NCI-H1930 (cell line): Measurements from ENCODE around the gene BMP2.

Experiments used
- DNase-seq, 2 experiments: peaks; one replicate each; lab custom pipeline; 2025; lab: John Stamatoyannopoulos, UW

Gene BMP2

GRCh38 chr20:6767536-6768227, at the start of gene BMP2:
BMP2 (plus strand) TSS chr20:6767686; CDS start chr20:6770127, 2,441 bp downstream.
- DNase-seq, result peak; percentile 37 to 72

DNA sequence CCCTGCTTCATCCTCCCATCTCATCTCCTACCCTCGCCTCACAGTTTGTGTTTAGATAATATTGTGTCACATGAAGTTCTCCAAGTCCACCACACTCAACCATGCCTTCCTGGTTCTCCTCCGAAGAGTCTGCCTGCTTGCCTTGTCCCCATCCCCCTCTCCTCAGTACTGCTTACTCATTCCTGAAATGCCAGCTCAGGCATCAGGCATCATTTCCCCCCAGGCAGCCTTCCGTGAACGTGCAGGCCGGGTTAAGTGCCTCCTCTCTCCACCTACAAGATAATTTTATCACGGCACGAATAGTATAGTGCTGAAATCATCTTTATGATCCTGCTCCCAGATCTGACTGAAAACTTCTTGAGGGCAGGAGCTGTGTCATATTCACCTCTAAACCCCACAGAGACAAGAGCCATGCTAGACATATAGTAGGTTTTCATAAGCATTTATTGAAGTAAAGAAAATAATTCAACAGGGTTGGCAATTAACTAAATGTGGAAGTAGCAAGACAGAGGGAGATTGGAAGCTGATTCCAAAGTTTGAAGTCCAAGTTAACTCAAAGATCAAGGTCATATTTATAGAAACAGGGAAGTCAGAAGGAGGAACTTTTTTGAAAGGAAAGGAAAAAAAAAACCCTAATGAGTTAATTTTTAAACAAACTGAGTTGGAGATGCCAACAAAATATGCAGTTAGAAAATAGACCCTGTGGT, 48.7 kb upstream of the BMP2 start:
- DNase-seq, result no peak

DNA sequence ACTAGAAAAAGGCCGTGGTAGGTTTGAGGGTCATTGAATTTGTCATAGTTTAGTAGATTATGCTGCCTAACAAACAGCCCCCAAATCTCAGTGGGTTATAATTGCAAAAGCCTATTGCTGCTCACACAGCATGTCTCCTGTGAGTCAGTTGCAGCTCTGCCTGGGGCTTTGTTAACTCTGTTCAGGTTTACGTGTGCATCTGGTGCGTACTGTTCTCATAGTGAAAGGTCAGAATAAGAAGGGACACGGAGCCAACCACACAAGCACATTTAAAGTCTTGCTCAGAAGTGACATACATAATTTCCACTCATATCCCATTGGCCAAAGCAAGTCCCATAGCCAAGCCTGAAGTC, 48.1 kb upstream of the BMP2 start:
- no peak for DNase-seq

DNA sequence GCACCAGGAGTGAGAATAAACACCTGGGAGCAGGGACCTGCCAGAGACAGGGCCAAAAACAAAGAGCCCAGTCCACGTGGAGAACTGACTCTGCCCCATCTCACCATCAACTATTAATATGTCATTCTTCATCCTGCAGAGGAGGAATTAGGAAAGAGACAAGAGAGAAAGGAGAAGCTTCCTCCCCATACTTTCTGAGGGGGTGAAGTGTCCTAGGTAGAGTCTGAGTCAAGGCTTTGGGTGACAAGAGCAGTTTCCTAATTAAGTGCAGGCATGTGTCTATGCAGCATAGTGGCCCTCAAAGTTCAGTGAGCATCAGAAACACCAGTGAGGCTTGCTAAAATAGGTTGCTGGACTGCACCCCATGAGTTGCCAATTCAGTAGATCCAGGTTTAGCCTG, 40.7 kb upstream of the BMP2 start:
- no peak for DNase-seq

DNA sequence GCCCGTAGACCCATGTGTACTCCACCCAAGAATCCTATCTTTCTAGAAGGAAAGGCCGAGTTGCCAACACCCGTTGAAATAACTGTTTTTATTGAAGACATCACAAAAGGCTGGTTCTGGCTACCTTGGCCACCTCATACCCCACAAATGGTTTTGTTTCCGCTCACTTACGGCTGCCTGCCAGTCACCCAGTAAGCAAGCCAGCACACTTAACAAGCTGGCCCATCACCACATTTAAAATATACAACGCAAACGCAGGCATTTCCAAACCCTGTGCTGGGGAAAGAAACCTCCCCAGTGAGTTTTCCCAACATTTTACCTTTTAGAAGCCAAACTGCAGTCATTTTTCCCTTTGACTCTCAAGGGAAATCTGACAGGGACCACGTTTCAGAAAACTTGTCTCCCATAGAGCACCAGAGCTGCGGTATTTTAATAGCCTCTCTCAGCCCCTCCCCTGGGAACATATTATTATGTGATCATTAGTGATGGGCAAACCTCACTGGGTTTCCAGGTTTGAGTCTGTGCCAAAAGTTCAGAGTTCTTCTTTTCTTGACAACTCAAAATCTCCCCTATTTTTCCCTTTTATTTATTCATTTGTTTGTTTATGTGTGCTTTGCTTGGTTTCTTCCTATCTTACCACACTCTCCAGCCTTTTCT, 36.7 kb upstream of the BMP2 start:
- no peak for DNase-seq

DNA sequence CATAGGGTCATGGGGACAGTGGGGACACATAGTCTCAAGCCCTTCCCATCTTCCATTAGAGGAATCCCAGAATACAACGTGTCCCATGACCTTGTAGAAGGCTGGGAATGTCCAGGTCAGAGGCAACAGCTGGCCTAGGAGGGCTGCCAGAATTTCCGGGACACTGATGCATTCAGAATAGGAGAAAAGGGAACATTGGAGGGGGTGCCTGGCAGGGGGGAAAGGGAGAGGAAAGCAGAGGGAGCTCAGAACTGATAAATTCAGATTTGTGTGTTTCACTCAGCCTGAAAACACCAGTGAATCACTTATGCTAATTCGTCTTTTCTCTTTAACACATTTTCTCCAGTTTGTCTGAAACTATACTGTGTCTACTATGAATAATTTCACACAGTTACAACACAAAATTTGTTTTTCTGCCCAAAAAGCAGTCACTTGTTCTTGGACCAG, 35.5 kb upstream of the BMP2 start:
- no peak for DNase-seq

DNA sequence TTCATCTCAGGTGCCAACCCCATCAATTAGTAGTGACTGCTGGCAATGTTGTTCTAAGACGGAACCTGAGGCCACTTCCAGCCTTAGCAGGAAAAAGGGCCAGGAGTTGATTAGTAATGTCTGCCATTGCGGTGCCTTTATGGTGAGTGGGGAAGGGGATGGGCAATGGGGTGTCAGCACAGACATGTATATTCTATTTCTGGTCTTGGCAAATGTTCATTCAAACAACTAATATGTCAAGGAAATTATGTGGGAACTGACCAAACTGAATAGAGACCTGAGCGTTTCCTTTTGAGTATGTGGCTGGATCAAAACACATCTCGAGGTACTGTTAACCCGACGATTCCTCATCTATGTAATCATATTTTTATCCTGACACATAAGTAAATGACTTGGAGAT, 34.6 kb upstream of the BMP2 start:
- DNase-seq, result no peak

DNA sequence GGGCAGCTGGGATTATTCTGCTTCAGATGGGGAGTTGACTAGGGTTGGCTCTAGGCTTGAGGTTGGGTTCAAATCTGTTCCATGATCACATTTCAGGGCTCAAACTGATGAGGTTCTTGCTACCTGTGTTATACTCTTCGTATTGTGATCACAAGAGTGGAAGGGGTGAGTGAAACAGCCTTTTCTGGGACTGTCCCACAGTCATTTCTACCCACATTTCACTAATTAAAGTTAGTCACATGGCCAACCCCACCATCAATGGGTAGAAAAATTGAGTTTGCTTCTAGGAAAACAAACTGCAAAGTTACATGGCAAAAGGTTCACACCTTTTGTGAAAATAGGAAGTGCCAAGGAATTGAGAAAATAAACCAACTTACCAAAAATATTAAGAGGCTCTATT, 33.5 kb upstream of the BMP2 start:
- no peak for DNase-seq

DNA sequence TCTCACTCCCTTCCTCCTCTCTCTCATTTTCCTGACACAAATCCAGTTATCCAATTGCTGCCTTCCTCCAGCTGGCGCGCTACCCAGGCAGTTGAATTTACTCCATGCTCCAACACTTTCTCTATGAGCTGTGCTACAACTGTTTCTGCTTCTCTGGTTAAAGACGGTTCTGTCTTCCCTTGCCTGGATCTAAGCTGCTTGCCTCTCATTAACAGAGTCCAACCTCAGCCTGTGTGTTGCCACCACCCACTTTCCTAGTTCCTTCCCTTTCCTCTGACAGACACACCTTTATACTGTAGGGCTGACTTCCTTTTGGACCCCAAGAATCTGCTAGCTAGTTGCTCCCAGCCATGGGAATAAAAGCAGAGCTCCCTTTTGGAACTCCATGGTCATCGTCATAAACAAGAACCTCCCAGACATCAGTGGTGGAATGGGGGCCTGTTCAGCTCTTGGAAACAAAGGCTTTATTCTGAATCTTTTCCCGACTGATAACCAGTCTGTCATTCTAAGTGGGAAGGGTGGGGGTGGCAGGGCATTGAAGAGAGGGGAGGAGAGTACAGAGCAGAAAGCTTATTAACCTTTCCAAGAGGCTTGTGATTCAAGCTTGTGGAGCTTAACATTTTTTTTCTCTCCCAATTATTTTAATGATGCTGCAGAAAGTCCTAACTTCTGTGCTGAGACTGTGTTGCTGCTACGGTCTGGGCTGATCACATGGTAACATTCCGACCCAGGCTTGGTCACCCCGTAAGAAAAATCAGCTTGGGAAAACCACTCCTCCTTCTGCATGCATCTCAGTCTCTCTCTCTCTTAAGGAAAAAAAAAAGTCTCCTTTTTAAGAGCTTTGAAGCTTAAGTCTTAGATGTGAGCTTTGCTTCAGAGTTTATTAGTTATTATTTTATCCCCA, 31.3 kb upstream of the BMP2 start:
- no peak for DNase-seq

DNA sequence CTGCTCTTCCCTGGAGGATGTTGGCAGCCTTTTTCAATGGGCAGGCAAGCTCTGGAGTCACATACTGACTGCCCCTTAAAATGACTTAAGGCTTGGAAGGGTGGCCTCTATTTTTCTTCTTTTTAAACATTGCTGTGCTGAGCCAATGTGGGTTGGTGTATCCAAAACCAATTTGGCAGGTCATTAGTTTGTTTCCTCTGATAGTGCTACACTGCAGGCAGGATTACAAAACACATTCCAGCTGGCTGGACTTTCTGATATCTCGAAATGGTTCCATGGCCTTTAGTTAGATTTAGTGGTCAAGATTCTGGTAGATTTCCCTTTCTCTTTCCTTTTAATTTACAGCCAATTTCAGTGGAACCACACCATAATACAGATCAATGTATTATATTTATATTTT, 28.1 kb upstream of the BMP2 start:
- DNase-seq, result no peak

GRCh38 chr20:6740096-6740495, 27.4 kb upstream of the BMP2 start:
- no peak for DNase-seq

DNA sequence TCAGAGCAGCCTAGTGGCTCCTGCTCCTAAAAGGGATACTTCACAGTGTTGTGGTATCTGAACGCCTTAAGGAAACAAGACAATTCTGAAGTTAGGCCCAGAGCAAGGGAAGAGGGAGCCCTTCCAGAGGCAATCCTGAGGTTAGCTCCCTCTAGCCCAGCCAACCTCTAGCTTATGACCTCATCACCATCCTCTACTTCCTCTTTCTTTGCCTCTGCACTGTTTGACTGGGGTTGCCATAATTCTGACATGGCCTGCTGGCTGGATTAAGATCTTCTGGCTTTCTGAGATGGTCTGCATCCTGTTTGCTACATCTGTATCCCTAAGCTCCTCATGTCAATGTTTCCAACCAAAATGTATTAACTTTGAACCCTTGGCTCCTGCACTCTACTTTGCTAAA, 23.3 kb upstream of the BMP2 start:
- DNase-seq, result no peak

- no peak for DNase-seq
Measured at GRCh38 chr20:6744805-6745204, 22.7 kb upstream of the BMP2 start.

DNA sequence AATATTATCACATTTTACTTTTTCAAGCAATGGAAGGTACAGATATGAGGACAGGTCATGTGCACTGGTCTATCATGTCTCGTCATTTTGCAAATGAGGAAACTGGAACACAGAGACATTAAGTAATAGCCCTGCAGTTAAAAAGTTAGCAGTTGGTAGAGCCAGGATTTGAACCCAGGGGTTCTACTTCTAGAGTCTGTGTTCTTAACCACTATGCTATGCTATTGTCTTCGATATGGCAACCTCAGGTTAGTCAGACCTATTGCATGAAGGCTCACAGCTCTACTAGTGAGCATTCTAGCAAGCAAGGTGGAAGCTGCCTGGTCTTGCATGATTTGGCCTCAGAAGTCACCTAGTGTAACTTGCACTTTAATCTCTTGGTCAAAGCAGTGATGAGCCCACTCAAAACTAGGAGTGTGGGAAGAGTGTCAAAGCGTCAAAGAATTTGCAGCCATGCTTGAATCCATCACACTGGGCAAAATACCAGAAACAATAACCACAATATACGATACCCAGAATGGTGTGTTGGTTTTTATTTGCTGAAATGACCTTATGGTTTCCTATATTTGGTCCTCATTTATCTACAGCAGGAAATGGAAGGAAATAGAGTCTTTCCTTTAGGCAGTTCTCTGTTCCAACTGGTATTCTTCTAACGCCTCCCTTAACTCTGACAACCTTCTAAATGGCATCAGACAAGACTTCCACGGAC, 20.4 kb upstream of the BMP2 start:
- no peak for DNase-seq

GRCh38 chr20:6750438-6750837, 17.0 kb upstream of the BMP2 start:
- DNase-seq, result no peak

DNA sequence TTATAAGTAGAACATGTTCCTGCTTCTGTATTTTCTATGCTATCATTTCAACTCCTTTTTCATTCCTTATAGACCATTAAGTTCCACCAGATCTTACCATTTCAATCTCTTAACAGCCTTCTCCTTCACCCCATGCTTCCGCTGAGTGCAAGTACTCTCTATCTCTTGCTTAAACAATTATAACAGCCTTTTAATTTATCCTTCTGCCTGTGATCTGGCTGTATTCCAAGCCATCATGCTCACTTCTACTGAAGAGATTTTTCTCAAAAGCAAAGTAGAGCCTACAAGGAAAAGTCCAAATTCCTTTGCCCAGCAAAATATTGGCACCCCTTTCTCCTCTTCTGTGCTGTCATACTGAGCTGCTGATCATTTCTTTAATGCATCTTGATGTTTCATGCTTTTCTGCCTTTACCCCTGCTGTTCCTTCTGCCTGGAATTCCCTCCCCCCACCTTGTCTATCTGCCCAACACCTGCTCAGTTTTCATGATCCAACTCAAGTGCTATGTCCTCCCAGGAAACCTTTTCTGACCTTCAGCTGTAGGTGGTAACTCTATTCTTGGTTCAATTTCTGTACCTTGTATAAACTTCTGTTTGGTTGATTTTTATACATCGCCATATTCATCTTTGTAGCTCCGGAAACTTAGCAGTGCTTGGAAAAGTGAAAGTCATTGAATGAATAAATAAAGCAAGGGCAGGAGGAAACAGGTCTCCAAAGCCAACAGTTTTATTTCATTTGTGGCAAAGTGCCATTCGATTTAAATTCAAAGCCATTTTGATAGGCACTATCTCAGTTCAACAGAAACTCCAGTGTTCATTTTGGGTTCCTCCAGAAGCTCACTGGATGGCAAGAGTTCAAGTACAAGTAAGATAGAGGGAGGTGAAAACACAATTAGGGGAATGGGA, 10.5 kb upstream of the BMP2 start:
- no peak for DNase-seq

DNA sequence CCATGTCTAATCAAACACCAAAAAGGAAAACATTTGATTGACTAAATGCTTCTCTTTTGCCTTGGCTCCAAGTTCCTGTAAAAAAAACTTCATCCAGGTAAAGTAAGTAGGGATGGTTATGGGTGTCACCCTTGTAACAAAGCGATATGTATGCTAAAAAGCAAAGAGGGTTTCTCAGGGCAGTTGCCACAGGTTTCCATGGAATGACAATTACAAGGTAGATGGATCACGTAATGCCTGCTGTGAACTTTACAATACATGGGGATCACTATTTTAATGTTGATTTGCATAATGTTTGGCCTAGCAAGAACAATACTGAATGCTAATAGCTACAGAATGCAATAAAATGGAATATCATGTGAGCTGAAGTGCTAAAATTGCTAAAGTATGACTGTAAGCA, 2.9 kb upstream of the BMP2 start:
- DNase-seq, result no peak

DNA sequence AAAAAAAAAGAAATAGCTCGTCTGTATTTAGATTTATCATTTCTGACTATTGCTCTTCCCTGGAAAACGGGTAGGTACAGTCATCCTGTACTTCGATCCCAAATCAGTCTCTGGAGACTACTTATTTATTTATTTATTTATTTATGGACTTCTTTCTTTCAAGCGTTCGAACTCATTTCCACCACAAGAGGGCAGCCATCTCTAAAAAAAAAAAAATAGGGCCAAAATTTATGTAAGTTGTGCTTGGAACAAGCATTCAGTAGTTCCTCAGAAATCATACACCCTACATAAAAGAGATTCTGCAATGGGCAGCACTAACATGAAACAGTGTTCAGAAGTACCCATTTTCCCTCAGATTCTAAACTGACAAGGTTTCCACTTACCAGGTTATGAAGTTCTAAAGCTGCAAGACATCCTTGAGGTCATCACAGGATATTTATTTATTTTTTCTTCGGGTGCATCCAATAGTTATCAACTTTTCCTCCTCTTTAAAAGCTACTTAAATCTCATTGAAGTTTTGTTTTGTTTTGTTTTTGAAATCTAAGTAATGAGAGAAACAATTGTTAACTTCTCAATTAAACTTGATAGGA, 1.9 kb upstream of the BMP2 start:
- DNase-seq, result peak; percentile 33 to 37

DNA sequence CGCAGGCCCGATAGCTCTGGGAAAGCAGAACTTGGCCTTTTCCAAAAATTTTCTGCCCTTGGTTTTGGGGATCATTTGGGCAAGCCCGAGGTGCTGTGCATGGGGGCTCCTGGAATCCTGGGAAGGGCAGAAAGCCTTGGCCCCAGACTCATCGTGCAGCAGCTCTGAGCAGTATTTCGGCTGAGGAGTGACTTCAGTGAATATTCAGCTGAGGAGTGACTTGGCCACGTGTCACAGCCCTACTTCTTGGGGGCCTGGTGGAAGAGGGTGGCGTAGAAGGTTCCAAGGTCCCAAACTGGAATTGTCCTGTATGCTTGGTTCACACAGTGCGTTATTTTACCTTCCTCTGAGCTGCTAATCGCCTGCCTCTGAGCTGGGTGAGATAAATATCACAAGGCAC, 1.1 kb upstream of the BMP2 start:
- no peak for DNase-seq

- no peak for DNase-seq
Measured at GRCh38 chr20:6767126-6767535, 355 bp upstream of the BMP2 start.
